Bronchial epithelial cell (primary cell): ENCODE results near the gene TATDN2. TPM values are rescaled to one million over a fixed set of nuclear protein-coding genes. Genes with fewer than 3 reads are reported as not detected.

Experiments used
- DNase-seq: peaks from one replicate; pipeline ENCODE4 v3.0.0-alpha.2; 2010; ENCODE audit warnings: low read depth
- FAIRE-seq: peaks from 2 replicates; lab custom pipeline; 2011; peaks lifted over from hg19 to GRCh38; lab: Jason Lieb, UNC
- H3K27me3 ChIP-seq: 2 replicates; pipeline ENCODE4 v1.5.1; 2011; ENCODE audit warnings: low read length; ENCODE audit not compliant: control insufficient read depth, insufficient read depth
- H3K36me3 ChIP-seq: 2 replicates; pipeline ENCODE4 v1.5.1; 2011; ENCODE audit warnings: low read length; ENCODE audit not compliant: control insufficient read depth, insufficient read depth
- H3K4me3 ChIP-seq: 2 replicates; pipeline ENCODE4 v1.5.1; 2011; ENCODE audit warnings: mild to moderate bottlenecking, low read depth, low read length, control low read depth
- CTCF ChIP-seq: IDR thresholded peaks from 2 replicates; pipeline ENCODE4 v1.5.1; 2011; ENCODE audit warnings: mild to moderate bottlenecking, moderate library complexity, low read length, control low read depth, inconsistent platforms; ENCODE audit not compliant: insufficient read depth, severe bottlenecking
- total RNA-seq: library from RNA; depleted of rRNA; stranded (reverse); fragments of >200 nt; gene quantifications from 2 replicates; pipeline ENCODE4 v1.2.1, GENCODE V29; 2014

TATDN2 gene
- total RNA-seq, 1 donor from 2014 or later, result 7.9 TPM

- no peak overlapping the region for H3K4me3 ChIP-seq
- no peaks in the 10 kb centered on the region for H3K27me3 ChIP-seq
- DNase-seq (no peak), FAIRE-seq (no peak)
- H3K36me3 ChIP-seq, result peaks cover 32% of the 10 kb centered on the region
- TF ChIP-seq CTCF, result no peak
These were observed 57.9 kb downstream of the TATDN2 start for GRCh38 chr3:10306156-10306555.

GRCh38 chr3:10308678-10309077 is 60.4 kb downstream of the TATDN2 start:
- Histone ChIP-seq H3K27me3 (no peaks in the 10 kb centered on the region), H3K4me3 (no peak overlapping the region), H3K36me3 (peaks cover 35% of the 10 kb centered on the region)
- no peak for TF ChIP-seq CTCF
- FAIRE-seq, result no peak
- DNase-seq, result no peak

GRCh38 chr3:10309736-10310135 is 61.5 kb downstream of the TATDN2 start:
- Histone ChIP-seq H3K4me3 (no peak overlapping the region), H3K36me3 (peaks cover 30% of the 10 kb centered on the region), H3K27me3 (no peaks in the 10 kb centered on the region)
- TF ChIP-seq CTCF, result no peak
- DNase-seq, result no peak
- FAIRE-seq, result no peak

- FAIRE-seq (no peak), DNase-seq (no peak)
- H3K36me3 ChIP-seq, result peaks cover 31% of the 10 kb centered on the region
- no peak overlapping the region for H3K4me3 ChIP-seq
- TF ChIP-seq CTCF, result no peak
- H3K27me3 ChIP-seq, result no peaks in the 10 kb centered on the region
These were observed 62.3 kb downstream of the TATDN2 start for GRCh38 chr3:10310578-10310977.

- H3K36me3 ChIP-seq, result peaks cover 35% of the 10 kb centered on the region
- DNase-seq, result no peak
- no peak overlapping the region for H3K4me3 ChIP-seq
- no peak for TF ChIP-seq CTCF
- no peaks in the 10 kb centered on the region for H3K27me3 ChIP-seq
- FAIRE-seq, result no peak
These were observed 63.5 kb downstream of the TATDN2 start for GRCh38 chr3:10311710-10312109.

GRCh38 chr3:10312391-10312790 is 64.1 kb downstream of the TATDN2 start:
- peaks cover 39% of the 10 kb centered on the region for H3K36me3 ChIP-seq

More at GRCh38 chr3:10312391-10312790, 64.1 kb downstream of the TATDN2 start:
- no peak for TF ChIP-seq CTCF
- FAIRE-seq, result no peak
- H3K27me3 ChIP-seq, result no peaks in the 10 kb centered on the region
- DNase-seq, result no peak
- no peak overlapping the region for H3K4me3 ChIP-seq
